Mesenchymal stem cell (in vitro differentiated cells and primary cell): Measurements from ENCODE around the gene AUTS2.

Experiments
- DNase-seq: peaks from one replicate; pipeline ENCODE4 v3.0.0-alpha.2; 2013
- H2AFZ ChIP-seq: one replicate; pipeline ENCODE4 v1.6.1; 2013; ENCODE audit warnings: low read depth, mild to moderate bottlenecking, control low read depth, inconsistent platforms, low read length, moderate library complexity
- H2AK5ac ChIP-seq: 2 replicates; pipeline ENCODE4 v1.6.1; 2013; ENCODE audit warnings: low read length, moderate library complexity, mild to moderate bottlenecking, inconsistent platforms; ENCODE audit not compliant: severe bottlenecking
- H2BK120ac ChIP-seq: one replicate; pipeline ENCODE4 v1.6.1; 2013; ENCODE audit warnings: low read depth, mild to moderate bottlenecking, inconsistent platforms, low read length, moderate library complexity
- H2BK12ac ChIP-seq, 2 experiments: one replicate each; pipeline ENCODE4 v1.6.1; 2013; ENCODE audit warnings: inconsistent platforms in 2 of 2, low read length in 2 of 2, mild to moderate bottlenecking in 2 of 2, moderate library complexity in 2 of 2, control low read depth in 1 of 2
- H2BK15ac ChIP-seq: one replicate; pipeline ENCODE4 v1.6.1; 2013; ENCODE audit warnings: mild to moderate bottlenecking, low read depth, inconsistent platforms; ENCODE audit not compliant: poor library complexity, severe bottlenecking
- H2BK5ac ChIP-seq: 2 replicates; pipeline ENCODE4 v1.6.1; 2013; ENCODE audit warnings: low read depth, mild to moderate bottlenecking, low read length, control low read depth, inconsistent platforms; ENCODE audit not compliant: poor library complexity, severe bottlenecking
- H3K14ac ChIP-seq, 2 experiments: one replicate each; pipeline ENCODE4 v1.6.1; 2013; ENCODE audit warnings: inconsistent platforms in 2 of 2, low read length in 2 of 2, control low read depth in 1 of 2, mild to moderate bottlenecking in 1 of 2, moderate library complexity in 1 of 2
- H3K18ac ChIP-seq, 2 experiments: one replicate each; pipeline ENCODE4 v1.6.1; 2013; ENCODE audit warnings: inconsistent platforms in 2 of 2, low read length in 2 of 2, control low read depth in 1 of 2, low read depth in 1 of 2, mild to moderate bottlenecking in 1 of 2
- H3K23ac ChIP-seq, 2 experiments: one replicate each; pipeline ENCODE4 v1.6.1; 2013; ENCODE audit warnings: inconsistent platforms in 2 of 2, low read length in 2 of 2, mild to moderate bottlenecking in 2 of 2, moderate library complexity in 2 of 2, control low read depth in 1 of 2
- H3K27ac ChIP-seq: 2 replicates; pipeline ENCODE4 v1.5.1; 2013; ENCODE audit warnings: mild to moderate bottlenecking, moderate library complexity, low read length, control low read depth, inconsistent platforms; ENCODE audit not compliant: poor library complexity, severe bottlenecking
- H3K27me3 ChIP-seq, 2 experiments: 2 replicates each; pipeline versions ENCODE4 v1.6.1 to v1.7.0; 2013; ENCODE audit warnings: low read length in 2 of 2, mild to moderate bottlenecking in 2 of 2, moderate library complexity in 2 of 2, control low read depth in 1 of 2, inconsistent platforms in 1 of 2; ENCODE audit not compliant: control insufficient read depth in 1 of 2, insufficient read depth in 1 of 2
- H3K36me3 ChIP-seq, 2 experiments: 2 replicates each; pipeline versions ENCODE4 v1.6.1 to v1.7.0; 2013; ENCODE audit warnings: low read length in 2 of 2, control low read depth in 1 of 2, inconsistent platforms in 1 of 2, low read depth in 1 of 2, mild to moderate bottlenecking in 1 of 2; ENCODE audit not compliant: insufficient read depth in 2 of 2, control insufficient read depth in 1 of 2
- H3K4ac ChIP-seq, 2 experiments: one replicate each; pipeline ENCODE4 v1.6.1; 2013; ENCODE audit warnings: inconsistent platforms in 2 of 2, low read length in 2 of 2, mild to moderate bottlenecking in 2 of 2, moderate library complexity in 2 of 2, control low read depth in 1 of 2, low read depth in 1 of 2
- H3K4me1 ChIP-seq: 2 replicates; pipeline ENCODE4 v1.6.1; 2013; ENCODE audit warnings: low read depth, low read length, control low read depth; ENCODE audit not compliant: control insufficient read depth, insufficient read depth
- H3K4me2 ChIP-seq: 2 replicates; pipeline ENCODE4 v1.6.1; 2013; ENCODE audit warnings: low read length, mild to moderate bottlenecking, inconsistent platforms; ENCODE audit not compliant: poor library complexity, severe bottlenecking
- H3K4me3 ChIP-seq, 2 experiments: 2 replicates each; pipeline versions ENCODE4 v1.5.1 to v1.7.0; 2013; ENCODE audit warnings: low read length in 2 of 2, mild to moderate bottlenecking in 2 of 2, control low read depth in 1 of 2, low read depth in 1 of 2; ENCODE audit not compliant: insufficient read depth in 1 of 2
- H3K79me1 ChIP-seq: replicated peaks from 2 replicates; pipeline ENCODE4 v1.6.1; 2013; ENCODE audit warnings: mild to moderate bottlenecking, control low read depth, low read length, inconsistent platforms; ENCODE audit not compliant: poor library complexity, severe bottlenecking
- H3K9ac ChIP-seq: 2 replicates; pipeline ENCODE4 v1.7.0; 2013; ENCODE audit warnings: mild to moderate bottlenecking, low read length, moderate library complexity
- H3K9me3 ChIP-seq: 2 replicates; pipeline ENCODE4 v1.7.0; 2013; ENCODE audit warnings: mild to moderate bottlenecking, low read length; ENCODE audit not compliant: control insufficient read depth
- H4K8ac ChIP-seq: one replicate; pipeline ENCODE4 v1.6.1; 2013; ENCODE audit warnings: inconsistent platforms, mild to moderate bottlenecking, low read length, moderate library complexity
- H4K91ac ChIP-seq: one replicate; pipeline ENCODE4 v1.6.1; 2013; ENCODE audit warnings: mild to moderate bottlenecking, low read length, inconsistent platforms
- WGBS: methylation state at CpG from one replicate; pipeline ENCODE4 v1.1.7; 2013; ENCODE audit warnings: mixed read lengths; 5-methylcytosine and 5-hydroxymethylcytosine counted together

The AUTS2 gene

DNA sequence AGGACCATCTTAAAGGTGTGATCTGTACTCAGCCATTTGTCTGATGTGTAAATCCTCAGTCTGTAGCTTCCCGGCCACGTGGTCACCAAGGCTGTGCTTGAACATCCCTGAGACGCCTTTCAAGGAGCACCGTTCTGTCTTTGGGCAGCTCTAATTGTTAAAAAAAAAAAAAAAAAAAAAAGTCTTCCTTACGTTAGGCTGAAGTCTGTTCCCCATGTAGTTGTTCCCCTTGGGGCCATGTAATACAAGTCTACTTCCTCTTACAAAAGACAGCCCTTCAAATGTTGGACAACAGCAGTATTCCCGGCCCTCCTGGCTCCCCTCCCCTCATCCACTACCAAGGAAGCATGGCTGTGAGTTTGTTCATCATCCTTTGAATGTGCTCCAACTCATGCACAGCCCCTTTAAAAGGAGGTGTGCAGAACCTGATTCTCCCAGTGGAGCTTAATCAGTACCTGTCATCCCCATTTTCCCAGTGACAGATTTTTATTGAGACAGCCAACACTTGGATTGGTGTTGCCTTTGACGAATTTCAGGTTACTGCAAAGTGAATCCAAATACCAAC is 1141.5 kb downstream of the AUTS2 start:
- WGBS, result 73% methylated on average over 7 of the region's 7 CpGs
- no peak overlapping the region for H2BK12ac ChIP-seq
- no peak overlapping the region for H2AK5ac ChIP-seq
- H3K18ac ChIP-seq, result no peak overlapping the region
- H3K79me1 ChIP-seq, result peaks cover 24% of the 10 kb centered on the region
- no peak overlapping the region for H2BK5ac ChIP-seq
- no peak overlapping the region for H3K9ac ChIP-seq
- H3K36me3 ChIP-seq, result no peaks in the 10 kb centered on the region
- H2AFZ ChIP-seq, result no peak overlapping the region
- H4K8ac ChIP-seq, result no peak overlapping the region
- no peaks in the 10 kb centered on the region for H3K27me3 ChIP-seq
- no peaks in the 10 kb centered on the region for H3K9me3 ChIP-seq
- H4K91ac ChIP-seq, result no peak overlapping the region
- no peak overlapping the region for H2BK120ac ChIP-seq
- no peak overlapping the region for H3K23ac ChIP-seq
- H3K4me2 ChIP-seq, result no peak overlapping the region
- H3K27ac ChIP-seq, result no peak overlapping the region
- H3K14ac ChIP-seq, result no peak overlapping the region
- no peak overlapping the region for H3K4ac ChIP-seq
- peaks cover 4% of the 10 kb centered on the region for H3K4me1 ChIP-seq
- DNase-seq, result no peak
- no peak overlapping the region for H2BK15ac ChIP-seq
- H3K4me3 ChIP-seq, result no peak overlapping the region

DNA sequence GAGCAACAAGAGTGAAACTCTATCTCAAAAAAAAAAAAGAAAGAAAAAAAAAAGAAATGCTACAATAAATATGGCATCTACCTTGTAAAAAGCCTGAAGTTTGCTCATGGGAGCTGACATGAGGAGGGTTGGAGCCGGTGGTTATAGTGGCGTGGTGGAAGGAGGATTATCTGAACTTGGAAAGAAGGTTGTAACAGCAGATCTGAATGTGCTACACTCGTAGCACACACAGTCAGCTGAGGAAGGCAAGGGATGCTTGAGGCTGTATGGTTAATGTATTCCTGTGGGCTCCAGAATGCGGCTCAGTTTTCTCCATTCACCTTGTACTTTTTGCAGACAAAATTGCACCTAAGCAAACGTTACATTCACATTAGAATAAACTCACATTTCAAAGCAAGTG is 1143.4 kb downstream of the AUTS2 start:
- Histone ChIP-seq H2AFZ (no peak overlapping the region), H3K4ac (no peak overlapping the region), H3K9me3 (no peaks in the 10 kb centered on the region), H3K14ac (no peak overlapping the region), H2BK120ac (no peak overlapping the region), H3K4me3 (no peak overlapping the region), H2BK15ac (no peak overlapping the region), H3K4me1 (peaks cover 4% of the 10 kb centered on the region), H3K18ac (no peak overlapping the region), H3K79me1 (peaks cover 23% of the 10 kb centered on the region), H4K91ac (no peak overlapping the region), H3K27me3 (no peaks in the 10 kb centered on the region), H3K27ac (no peak overlapping the region), H3K9ac (no peak overlapping the region), H2BK5ac (no peak overlapping the region), H4K8ac (no peak overlapping the region), H2AK5ac (no peak overlapping the region), H3K4me2 (no peak overlapping the region), H2BK12ac (no peak overlapping the region), H3K23ac (no peak overlapping the region), H3K36me3 (no peaks in the 10 kb centered on the region)
- no peak for DNase-seq
- 76% methylated on average over 3 of the region's 5 CpGs for WGBS

DNA sequence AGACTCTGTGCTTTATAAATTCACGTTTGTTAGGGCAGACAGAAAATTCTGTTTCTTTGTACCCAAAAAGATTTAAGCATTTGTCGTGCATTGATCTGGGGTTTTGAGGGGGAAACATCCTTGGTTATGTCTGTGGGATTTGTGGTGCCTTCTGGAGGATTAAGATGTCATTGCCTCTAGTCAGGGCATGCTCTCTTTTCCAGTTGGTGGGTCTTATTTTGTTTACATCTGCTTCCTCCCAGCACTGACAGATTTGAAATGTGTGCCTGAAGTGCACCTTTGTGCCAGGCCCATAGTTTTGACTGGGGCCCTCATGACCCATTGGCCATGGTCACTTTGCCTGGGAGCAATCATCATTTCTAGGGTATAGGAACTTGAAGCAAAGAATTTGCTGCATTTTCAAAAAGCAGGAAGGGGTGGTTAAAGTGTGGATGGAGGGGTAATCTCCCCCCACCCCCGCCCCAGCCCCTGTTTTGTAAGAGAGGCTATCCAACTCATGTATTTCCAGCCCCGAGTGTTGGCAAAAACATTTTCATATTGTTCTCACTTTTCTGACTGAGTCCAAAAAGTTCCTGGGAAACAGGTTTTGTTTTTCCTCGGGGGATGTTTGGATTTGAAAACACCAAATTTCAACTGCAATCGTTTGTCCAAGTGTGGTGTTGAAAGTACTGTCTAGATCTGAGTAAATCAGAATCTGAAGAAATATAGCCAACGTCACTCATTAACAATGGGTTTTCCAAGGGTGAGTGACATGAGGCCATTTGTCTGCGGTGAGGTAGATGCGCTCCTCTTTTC is 1145.5 kb downstream of the AUTS2 start:
- Histone ChIP-seq H2BK15ac (no peak overlapping the region), H3K4me3 (no peak overlapping the region), H3K27me3 (no peaks in the 10 kb centered on the region), H3K4ac (no peak overlapping the region), H3K9ac (no peak overlapping the region), H2AFZ (no peak overlapping the region), H4K8ac (no peak overlapping the region), H4K91ac (no peak overlapping the region), H3K23ac (no peak overlapping the region), H2BK120ac (no peak overlapping the region), H3K14ac (no peak overlapping the region), H3K4me2 (no peak overlapping the region), H3K9me3 (no peaks in the 10 kb centered on the region), H3K18ac (no peak overlapping the region), H2BK5ac (no peak overlapping the region), H3K36me3 (no peaks in the 10 kb centered on the region), H3K79me1 (peaks cover 24% of the 10 kb centered on the region), H3K27ac (no peak overlapping the region), H3K4me1 (no peaks in the 10 kb centered on the region), H2BK12ac (no peak overlapping the region), H2AK5ac (no peak overlapping the region)
- WGBS, result 79% methylated on average over 7 of the region's 9 CpGs
- DNase-seq, result no peak

DNA sequence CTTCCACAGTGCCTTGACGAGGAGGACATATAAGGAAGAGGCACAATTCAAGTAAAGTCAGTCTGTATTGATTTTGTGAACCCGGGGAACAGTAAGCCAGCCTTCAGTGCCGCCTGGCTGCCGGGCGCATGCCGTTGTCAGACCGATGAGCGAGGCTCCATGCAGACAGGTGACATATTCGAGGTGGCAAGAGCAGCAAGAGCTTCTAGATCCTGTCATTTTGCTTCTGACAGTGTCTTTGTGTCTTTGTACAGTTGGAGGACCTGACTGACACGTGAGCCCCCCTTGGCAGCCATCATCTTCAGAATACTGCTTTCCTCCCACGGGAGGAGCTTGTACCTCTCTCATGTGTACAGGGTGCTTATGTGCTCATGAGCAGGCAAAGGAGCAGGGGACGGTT is 1146.2 kb downstream of the AUTS2 start:
- H3K79me1 ChIP-seq, result peaks cover 26% of the 10 kb centered on the region
- H3K4ac ChIP-seq, result no peak overlapping the region
- no peak overlapping the region for H2BK5ac ChIP-seq
- no peak for DNase-seq
- H2BK12ac ChIP-seq, result no peak overlapping the region
- no peak overlapping the region for H3K9ac ChIP-seq
- H3K14ac ChIP-seq, result no peak overlapping the region
- no peak overlapping the region for H2BK15ac ChIP-seq
- no peak overlapping the region for H4K91ac ChIP-seq
- no peaks in the 10 kb centered on the region for H3K27me3 ChIP-seq
- no peak overlapping the region for H2AFZ ChIP-seq
- no peaks in the 10 kb centered on the region for H3K9me3 ChIP-seq
- peaks cover 4% of the 10 kb centered on the region for H3K4me1 ChIP-seq
- no peak overlapping the region for H2BK120ac ChIP-seq
- no peak overlapping the region for H3K4me3 ChIP-seq
- no peak overlapping the region for H4K8ac ChIP-seq
- no peak overlapping the region for H2AK5ac ChIP-seq
- H3K4me2 ChIP-seq, result no peak overlapping the region
- H3K36me3 ChIP-seq, result peaks cover 0 to 3% of the 10 kb centered on the region in 2 experiments
- H3K27ac ChIP-seq, result no peak overlapping the region
- H3K18ac ChIP-seq, result no peak overlapping the region
- H3K23ac ChIP-seq, result no peak overlapping the region
- WGBS, result 93% methylated on average over 11 of the region's 12 CpGs
